Anterior cingulate cortex (tissue), 58 donors: ENCODE measurements around the gene ITPR1.

ENCODE experiments used
- DNase-seq, 58 donors: peaks; one replicate each; lab custom pipeline; 2025; lab: John Stamatoyannopoulos, UW

Gene ITPR1

GRCh38 chr3:4793311-4793710, 300.2 kb downstream of the ITPR1 start:
- DNase-seq = no peak

DNA sequence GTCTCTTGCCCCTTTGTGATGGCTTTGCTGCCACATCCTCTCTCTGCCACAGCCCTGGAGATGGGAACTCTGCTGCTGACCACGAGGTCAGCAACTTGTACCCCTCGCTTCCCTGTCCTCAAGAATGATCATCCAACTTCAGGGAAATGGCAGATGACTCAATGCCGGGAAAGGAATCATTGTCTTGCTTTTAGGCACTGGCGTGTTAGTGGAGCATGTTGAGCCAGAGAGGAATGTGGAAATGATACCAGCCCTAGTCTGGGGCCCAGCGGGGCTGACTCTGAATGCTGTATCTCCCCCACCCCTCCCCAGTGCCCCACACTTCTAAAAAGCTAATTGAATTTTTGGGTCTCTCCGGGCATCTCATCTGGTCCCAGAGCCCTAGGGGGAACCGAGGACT, 301.2 kb downstream of the ITPR1 start:
- DNase-seq = no peak

DNA sequence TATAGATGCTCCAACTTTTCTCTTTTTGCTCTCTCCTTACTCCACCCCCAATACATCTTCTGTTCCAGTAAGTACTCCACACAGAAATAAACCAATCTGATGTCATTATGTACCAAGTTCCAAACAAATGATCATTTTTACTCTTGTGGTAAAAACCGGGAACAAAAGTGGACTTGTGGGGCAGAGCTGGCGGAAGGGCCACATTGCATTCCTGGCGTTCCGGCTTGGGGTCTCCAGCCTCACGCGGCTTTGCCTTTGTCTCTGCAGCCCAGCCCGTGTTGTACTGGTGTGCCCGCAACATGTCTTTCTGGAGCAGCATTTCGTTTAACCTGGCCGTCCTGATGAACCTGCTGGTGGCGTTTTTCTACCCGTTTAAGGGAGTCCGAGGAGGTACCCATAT, 301.6 kb downstream of the ITPR1 start:
- no peak for DNase-seq

DNA sequence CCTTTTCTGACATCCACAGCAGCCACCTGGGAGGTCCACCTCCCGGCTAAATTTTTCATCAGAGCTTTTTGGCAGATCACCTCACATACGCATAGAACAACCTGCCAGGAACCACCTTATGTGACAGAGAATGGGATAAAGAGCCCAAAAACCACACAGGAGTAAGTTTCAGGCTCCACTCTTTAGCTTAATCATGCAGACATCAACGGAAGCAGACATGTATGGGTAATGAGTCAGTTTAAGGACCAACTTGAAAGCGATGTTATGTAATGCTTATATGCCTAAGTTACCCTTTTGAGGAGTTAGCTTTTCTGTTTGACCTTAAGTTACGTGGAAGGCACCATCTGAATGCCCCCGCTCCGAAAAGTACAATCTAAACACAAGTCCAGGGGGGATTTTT, 302.8 kb downstream of the ITPR1 start:
- no peak for DNase-seq

GRCh38 chr3:4797201-4797705, 304.1 kb downstream of the ITPR1 start:
- no peak for DNase-seq

- DNase-seq = peak in 9 of 58 donors; percentile 4 to 80 (median 15)
These were observed 306.4 kb downstream of the ITPR1 start for GRCh38 chr3:4799266-4800256.

DNA sequence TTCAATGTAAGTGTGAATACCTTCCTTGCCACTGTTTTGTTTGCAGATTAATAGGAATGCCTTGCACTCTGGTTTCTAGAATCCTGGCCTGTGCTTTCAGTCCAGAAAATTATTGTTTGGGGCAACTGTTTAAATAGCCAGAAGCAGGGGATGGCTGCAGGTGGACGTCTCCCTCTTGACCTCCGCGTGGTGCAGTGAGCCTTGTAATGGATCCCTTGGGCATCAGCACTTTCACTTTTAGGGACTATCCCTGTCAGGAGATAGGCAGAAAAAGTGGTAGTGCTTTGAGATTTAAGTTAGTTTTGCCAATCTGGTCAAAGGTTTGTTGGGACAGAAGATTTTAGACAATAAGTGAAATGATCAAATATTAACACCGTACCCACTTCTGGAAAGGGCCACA, 307.4 kb downstream of the ITPR1 start:
- no peak for DNase-seq

DNA sequence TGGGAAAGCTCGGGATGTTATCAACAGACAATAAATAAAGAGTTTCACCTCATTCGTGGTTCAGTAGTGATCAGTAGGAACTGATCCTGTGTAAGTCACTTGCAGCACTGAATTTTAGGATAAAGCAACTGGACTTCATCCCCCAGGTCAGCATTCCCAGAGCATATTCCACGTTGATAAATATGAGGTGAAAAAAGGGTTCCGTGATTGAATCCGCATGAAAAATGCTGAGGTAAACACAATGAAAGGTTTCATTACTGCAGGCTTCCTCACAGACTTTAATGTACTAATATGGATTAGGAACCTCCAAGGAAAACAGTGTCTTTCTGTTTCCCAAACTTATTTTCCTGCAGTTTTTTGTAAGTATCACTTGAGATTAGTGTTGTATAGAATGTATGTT, 308.7 kb downstream of the ITPR1 start:
- DNase-seq = no peak

DNA sequence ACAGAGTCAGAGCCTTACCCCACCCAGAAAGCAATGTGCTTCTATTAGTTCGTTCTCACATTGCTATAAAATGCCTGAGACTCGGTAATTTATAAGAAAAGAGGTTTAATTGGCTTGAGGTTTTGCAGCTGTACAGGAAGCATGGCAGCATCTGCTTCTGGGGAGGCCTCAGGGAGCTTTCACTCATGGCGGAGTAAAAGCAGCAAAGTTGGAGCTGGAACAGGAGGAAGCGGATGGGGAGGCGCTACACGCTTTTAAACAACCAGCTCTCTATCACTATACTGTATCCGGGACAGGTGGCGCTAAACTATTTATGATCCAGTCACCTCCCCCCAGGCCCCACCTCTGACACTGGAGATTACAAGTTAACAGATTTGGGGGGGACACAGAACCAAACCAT, 309.8 kb downstream of the ITPR1 start:
- DNase-seq = no peak

- DNase-seq = peak in 12 of 58 donors; percentile 4 to 51 (median 23)
These were observed 311.3 kb downstream of the ITPR1 start for GRCh38 chr3:4804161-4805058.

DNA sequence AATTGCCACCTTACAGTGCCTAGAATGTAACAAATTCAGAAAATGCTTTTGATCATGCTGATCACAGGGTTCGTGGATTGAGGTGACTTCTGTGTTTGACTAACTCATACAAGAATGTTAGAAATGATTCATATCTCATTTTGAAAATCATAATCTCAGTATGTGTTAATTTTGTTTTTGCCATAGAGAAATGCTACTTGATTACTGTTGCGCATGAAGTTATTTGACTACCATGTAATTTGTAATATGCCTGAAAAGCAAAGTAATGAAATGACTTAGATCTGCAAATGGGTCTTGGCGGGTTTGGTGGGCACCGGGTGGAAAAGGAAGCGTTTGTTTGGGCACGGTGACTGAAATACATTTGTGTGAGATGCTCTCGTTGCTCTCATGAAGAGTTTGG, 312.5 kb downstream of the ITPR1 start:
- no peak for DNase-seq

DNA sequence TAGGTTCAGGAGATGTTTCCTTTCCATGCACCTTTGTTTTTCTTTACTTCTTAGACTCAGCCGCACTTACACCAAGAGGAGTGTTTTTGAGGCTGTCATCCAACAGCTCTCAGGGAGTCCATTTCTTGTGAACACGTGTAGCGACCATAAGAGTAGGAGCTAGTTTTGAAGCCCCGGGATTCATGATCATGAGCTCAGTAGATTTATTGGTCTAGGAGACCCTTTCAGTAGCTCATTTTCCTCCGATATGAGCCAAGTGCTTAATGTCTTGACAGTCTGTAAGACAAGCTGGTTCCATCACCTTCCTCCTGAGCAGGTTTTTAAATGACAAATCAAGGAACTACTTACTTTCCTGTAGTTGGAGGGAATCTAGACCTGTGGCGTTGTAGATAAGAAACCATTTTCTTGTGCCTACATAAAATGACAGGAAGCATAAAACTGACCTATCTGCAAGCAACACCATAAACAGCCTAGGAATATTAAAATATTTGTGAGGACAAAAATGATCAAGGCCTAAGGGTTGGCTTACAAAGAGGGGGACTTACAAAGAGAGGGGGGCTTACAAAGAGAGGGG, 313.5 kb downstream of the ITPR1 start:
- DNase-seq = no peak

DNA sequence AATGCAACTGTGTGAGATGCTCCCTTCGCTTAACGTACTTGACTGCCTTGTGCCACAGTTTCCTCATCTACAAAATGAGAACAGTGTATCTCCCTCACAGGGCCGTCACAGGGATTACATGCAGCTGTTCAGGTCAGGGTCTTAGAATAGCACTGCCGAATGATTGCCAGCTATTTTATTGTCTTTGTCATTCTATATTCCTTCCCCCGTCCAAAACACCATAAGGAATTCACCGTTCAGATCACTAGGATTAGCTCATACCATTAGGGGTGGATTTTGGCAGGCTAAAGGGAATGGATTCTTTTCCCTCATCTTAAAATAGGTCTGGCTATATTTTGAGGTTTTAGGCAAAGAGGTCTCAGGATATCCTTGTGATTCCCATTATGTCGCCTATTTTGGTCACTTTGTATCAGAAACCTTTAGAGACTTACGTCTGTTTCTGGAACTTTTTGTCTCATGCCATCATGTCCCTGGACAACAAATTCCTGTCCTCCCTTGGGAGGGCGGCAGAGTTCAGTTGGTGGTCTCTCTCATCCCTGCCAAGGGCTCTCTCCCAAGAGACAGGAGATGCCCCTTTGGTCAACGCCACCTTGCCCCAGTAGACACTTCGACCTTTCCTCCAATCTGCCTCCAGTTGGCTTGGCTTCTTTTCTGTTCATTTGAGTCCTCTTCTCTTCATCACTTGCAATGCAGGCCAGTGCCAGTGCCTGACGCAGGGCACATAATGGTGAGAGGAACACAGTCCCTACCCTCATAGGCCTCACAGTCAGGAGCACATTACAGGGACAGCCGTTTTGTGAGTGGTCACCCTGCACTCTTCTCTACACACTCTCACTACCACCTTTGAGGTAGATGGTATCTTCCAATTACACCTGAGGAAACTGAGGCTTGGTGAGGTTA, 314.5 kb downstream of the ITPR1 start:
- DNase-seq = no peak

DNA sequence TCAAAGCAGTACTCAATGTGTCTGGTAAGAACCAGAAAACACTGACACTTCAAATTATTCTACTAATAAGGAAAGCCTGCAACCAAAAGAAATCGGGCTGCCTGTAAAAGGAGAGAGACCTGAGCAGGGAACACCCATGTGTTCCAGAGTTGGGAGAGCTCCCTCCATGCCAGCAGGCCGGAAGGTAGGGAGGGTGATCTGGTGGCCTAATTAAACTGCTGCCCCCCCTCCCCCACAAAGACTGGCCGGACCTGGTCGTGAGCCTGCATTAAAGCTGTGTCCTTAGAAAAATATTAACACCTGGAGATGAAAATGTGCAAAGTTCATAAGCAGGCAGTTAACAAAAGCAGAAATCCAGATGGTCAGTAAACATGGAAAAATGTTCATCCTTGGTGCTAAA, 315.5 kb downstream of the ITPR1 start:
- DNase-seq = no peak

GRCh38 chr3:4809922-4810321, 316.8 kb downstream of the ITPR1 start:
- no peak for DNase-seq

DNA sequence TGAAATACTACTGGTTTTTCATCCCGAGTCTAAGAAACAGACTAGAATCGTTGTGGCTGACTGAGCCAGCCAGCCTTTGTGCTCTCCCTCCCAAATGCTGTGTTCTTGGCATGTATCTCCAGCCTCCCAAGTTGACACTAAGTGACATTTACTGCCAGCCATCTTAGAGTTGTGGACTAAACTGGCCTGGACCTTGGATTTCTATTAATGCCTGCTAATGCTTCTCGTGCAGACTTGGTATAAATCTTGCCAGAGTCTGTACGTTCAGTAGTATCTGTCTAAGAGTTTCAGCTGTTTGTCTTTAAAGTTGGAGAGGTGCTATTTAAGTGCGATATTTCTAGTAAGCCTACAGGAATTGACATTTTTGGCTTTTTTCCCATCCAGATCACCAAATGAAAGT, 319.4 kb downstream of the ITPR1 start:
- DNase-seq = peak in 2 of 58 donors; percentile 7 to 19

GRCh38 chr3:4813909-4814304, 320.8 kb downstream of the ITPR1 start:
- DNase-seq = no peak

DNA sequence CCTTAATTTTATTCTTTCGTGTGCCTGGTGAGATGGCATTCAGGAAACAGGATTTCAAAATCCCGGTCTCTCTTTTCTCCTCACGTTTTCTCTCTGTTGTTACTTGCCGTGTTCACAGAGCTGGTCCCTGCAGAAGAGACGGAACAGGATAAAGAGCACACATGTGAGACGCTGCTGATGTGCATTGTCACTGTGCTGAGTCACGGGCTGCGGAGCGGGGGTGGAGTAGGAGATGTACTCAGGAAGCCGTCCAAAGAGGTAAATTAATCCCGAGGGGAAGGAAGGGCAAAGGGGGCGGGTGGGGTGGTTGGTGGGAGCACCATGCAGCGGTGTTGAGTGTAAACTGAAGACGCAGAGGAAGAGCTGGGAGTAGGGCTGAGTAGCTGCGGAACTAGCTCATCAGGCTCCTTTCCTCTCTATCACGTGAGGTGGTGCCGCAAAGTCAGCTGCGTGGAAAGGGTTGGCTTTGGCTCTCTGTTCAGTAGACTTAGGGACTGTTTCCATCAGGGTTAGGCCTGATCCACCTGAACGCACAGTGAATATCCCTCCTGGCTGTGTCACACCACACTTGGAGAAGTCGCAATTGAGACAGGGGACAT, 321.3 kb downstream of the ITPR1 start:
- DNase-seq = peak in 12 of 58 donors; percentile 13 to 62 (median 46)

- DNase-seq = no peak
These were observed 321.9 kb downstream of the ITPR1 start for GRCh38 chr3:4814904-4815574.
